ENCODE measurements around the gene CENPM. TPM values are rescaled to one million over a fixed set of nuclear protein-coding genes. Genes with fewer than 3 reads are reported as not detected.

CENPM gene
- total RNA-seq, 2 donors from 2014 or later: 28.5 to 43.1 TPM

GRCh38 chr22:41915786-41916493 lies 31.0 kb downstream of the CENPM start:
- Histone ChIP-seq H3K36me3 (ENCODE audit: control insufficient read depth, insufficient read depth, low read length) (no peaks in the 10 kb centered on the region), H3K4me3 (ENCODE audit: low read length) (peak overlapping the region; percentile 69), H3K9me3 (ENCODE audit: control insufficient read depth, low read length) (no peaks in the 10 kb centered on the region), H3K4me1 (ENCODE audit: control insufficient read depth, insufficient read depth, low read length) (no peaks in the 10 kb centered on the region), H3K27ac (ENCODE audit: low read depth, low read length) (no peak overlapping the region), H3K27me3 (ENCODE audit: control insufficient read depth, insufficient read depth, low read length, poor library complexity, severe bottlenecking) (peaks cover 89% of the 10 kb centered on the region), H3K9ac (ENCODE audit: extremely low read depth, low read length, poor library complexity, severe bottlenecking) (no peak overlapping the region)
- H3K36me3 Mint-ChIP-seq (ENCODE audit: low read depth): no peaks in the 10 kb centered on the region
- peaks cover 7% of the 10 kb centered on the region for H3K4me1 Mint-ChIP-seq
- 31 to 40% methylated on average over 3 to 11 of the region's 11 CpGs for WGBS, 2 experiments (ENCODE audit: insufficient coverage in 1 of 2, insufficient read length in 1 of 2)
- H3K27ac Mint-ChIP-seq: no peak overlapping the region
- TF ChIP-seq CTCF (conservative IDR thresholded peaks at IDR 0.05): no peak
- H3K4me3 Mint-ChIP-seq: peak overlapping the region; percentile 42
- H3K27me3 Mint-ChIP-seq (ENCODE audit: insufficient read depth): peaks cover 78% of the 10 kb centered on the region
- no peak for DNase-seq
- H3K9me3 Mint-ChIP-seq: no peaks in the 10 kb centered on the region

GRCh38 chr22:41915035-41915785 lies 31.7 kb downstream of the CENPM start, which contains the start of gene SHISA8:
TSS of gene SHISA8 (minus strand) at chr22:41915074. CDS start at chr22:41914667, 407 bp downstream.
- H3K9me3 ChIP-seq (ENCODE audit: control insufficient read depth, low read length): no peaks in the 10 kb centered on the region

GRCh38 chr22:41914611-41915034 lies 32.3 kb downstream of the CENPM start:
- H3K4me1 Mint-ChIP-seq: peaks cover 7% of the 10 kb centered on the region
- Histone ChIP-seq H3K27ac (ENCODE audit: low read depth, low read length) (no peak overlapping the region), H3K4me3 (ENCODE audit: low read length) (no peak overlapping the region), H3K4me1 (ENCODE audit: control insufficient read depth, insufficient read depth, low read length) (peaks cover 5% of the 10 kb centered on the region), H3K9me3 (ENCODE audit: control insufficient read depth, low read length) (no peaks in the 10 kb centered on the region), H3K27me3 (ENCODE audit: control insufficient read depth, insufficient read depth, low read length, poor library complexity, severe bottlenecking) (peaks cover 98% of the 10 kb centered on the region), H3K9ac (ENCODE audit: extremely low read depth, low read length, poor library complexity, severe bottlenecking) (no peak overlapping the region), H3K36me3 (ENCODE audit: control insufficient read depth, insufficient read depth, low read length) (no peaks in the 10 kb centered on the region)
- H3K27me3 Mint-ChIP-seq (ENCODE audit: insufficient read depth): peaks cover 85% of the 10 kb centered on the region
- H3K4me3 Mint-ChIP-seq: no peak overlapping the region
- DNase-seq: peak; percentile 68
- H3K36me3 Mint-ChIP-seq (ENCODE audit: low read depth): no peaks in the 10 kb centered on the region
- 1 to 3% methylated on average over 23 to 67 of the region's 67 CpGs for WGBS, 2 experiments (ENCODE audit: insufficient coverage in 1 of 2, insufficient read length in 1 of 2)
- H3K9me3 Mint-ChIP-seq: no peaks in the 10 kb centered on the region
- H3K27ac Mint-ChIP-seq: no peak overlapping the region
- no peak for TF ChIP-seq CTCF (conservative IDR thresholded peaks at IDR 0.05)

More at GRCh38 chr22:41915035-41915785, 31.7 kb downstream of the CENPM start, which contains the start of gene SHISA8:
- Mint-ChIP-seq H3K27ac (no peak within 1 kb of the TSS), H3K9me3 (no peaks in the 10 kb centered on the region), H3K4me3 (peak within 1 kb of the TSS; percentile 42), H3K4me1 (peaks cover 7% of the 10 kb centered on the region), H3K36me3 (ENCODE audit: low read depth) (no peaks in the 10 kb centered on the region), H3K27me3 (ENCODE audit: insufficient read depth) (peaks cover 82% of the 10 kb centered on the region)
- Histone ChIP-seq H3K27ac (ENCODE audit: low read depth, low read length) (no peak within 1 kb of the TSS), H3K36me3 (ENCODE audit: control insufficient read depth, insufficient read depth, low read length) (no peaks in the 10 kb centered on the region), H3K4me1 (ENCODE audit: control insufficient read depth, insufficient read depth, low read length) (peaks cover 5% of the 10 kb centered on the region), H3K4me3 (ENCODE audit: low read length) (peak within 1 kb of the TSS; percentile 69), H3K27me3 (ENCODE audit: control insufficient read depth, insufficient read depth, low read length, poor library complexity, severe bottlenecking) (peaks cover 96% of the 10 kb centered on the region), H3K9ac (ENCODE audit: extremely low read depth, low read length, poor library complexity, severe bottlenecking) (no peak within 1 kb of the TSS)
- WGBS, 2 experiments (ENCODE audit: insufficient coverage in 1 of 2, insufficient read length in 1 of 2): 4 to 8% methylated on average over 31 to 57 of the region's 63 CpGs
- peak; percentile 83 for DNase-seq
- TF ChIP-seq CTCF (conservative IDR thresholded peaks at IDR 0.05): no peak
